GM19468 (cell line): Measurements from ENCODE around the gene CDH26.
A peak's percentile ranks its signal among the peaks of the same experiment; 100 is the strongest.
"Not testable (repeated sequence)": the region's sequence is repeated elsewhere in the genome, so short reads cannot be mapped to it uniquely, and the experiment has no call there.

Experiments used
- ATAC-seq: cut with Tn5 transposase; IDR thresholded peaks from one replicate; pipeline ENCODE4 v1.9.1; 2021; ENCODE audit warnings: mild to moderate bottlenecking, moderate library complexity, moderate number of reproducible peaks; ENCODE audit not compliant: unreplicated experiment; ENCODE audit errors: extremely low read depth

CDH26 gene

GRCh38 chr20:59940129-59940955 lies 17.9 kb upstream of the CDH26 start, which contains the start of the genes FAM217B and PPP1R3D:
Gene FAM217B (plus strand): TSS chr20:59940389. CDS start chr20:59943944, 3,555 bp downstream.
Gene PPP1R3D (minus strand): TSS chr20:59940305. CDS start chr20:59939931, 374 bp downstream.
- ATAC-seq = peak; percentile 89

- no peak for ATAC-seq
Measured at GRCh38 chr20:59940956-59941294, 17.3 kb upstream of the CDH26 start.

- no peak for ATAC-seq
Measured at GRCh38 chr20:59942245-59942644, 16.0 kb upstream of the CDH26 start.

- no peak for ATAC-seq
Measured at GRCh38 chr20:59944726-59945125, 13.5 kb upstream of the CDH26 start.

- no peak for ATAC-seq
Measured at GRCh38 chr20:59945175-59945574, 13.0 kb upstream of the CDH26 start.

- ATAC-seq = no peak
Measured at GRCh38 chr20:59945731-59946130, 12.5 kb upstream of the CDH26 start.

GRCh38 chr20:59947376-59947775 lies 10.8 kb upstream of the CDH26 start:
- no peak for ATAC-seq

GRCh38 chr20:59948212-59948611 lies 10.0 kb upstream of the CDH26 start:
- no peak for ATAC-seq

- no peak for ATAC-seq
Measured at GRCh38 chr20:59948828-59949720, 9.1 kb upstream of the CDH26 start.

- no peak for ATAC-seq
Measured at GRCh38 chr20:59949911-59950310, 8.3 kb upstream of the CDH26 start.

- no peak for ATAC-seq
Measured at GRCh38 chr20:59954718-59955117, 3.5 kb upstream of the CDH26 start.

- ATAC-seq = no peak
Measured at GRCh38 chr20:59955131-59955796, 3.0 kb upstream of the CDH26 start.

- ATAC-seq = not testable (repeated sequence)
Measured at GRCh38 chr20:59957568-59957967, 655 bp upstream of the CDH26 start.

GRCh38 chr20:59958626-59959025 lies 403 bp downstream of the CDH26 start:
- ATAC-seq = no peak

- ATAC-seq = no peak
Measured at GRCh38 chr20:59961423-59961822, 3.2 kb downstream of the CDH26 start.

- no peak for ATAC-seq
Measured at GRCh38 chr20:59962155-59962554, 3.9 kb downstream of the CDH26 start.

GRCh38 chr20:59966428-59966827 lies 8.2 kb downstream of the CDH26 start:
- ATAC-seq = no peak

- no peak for ATAC-seq
Measured at GRCh38 chr20:59971428-59971827, 13.2 kb downstream of the CDH26 start.

- ATAC-seq = no peak
Measured at GRCh38 chr20:59972037-59972801, 14.0 kb downstream of the CDH26 start.
